Mucosa of descending colon (tissue), 3 donors: ENCODE measurements around the gene SEMA6D. TPM values are rescaled to one million over a fixed set of nuclear protein-coding genes. Genes with fewer than 3 reads are reported as not detected.

Experiments used
- ATAC-seq: fragments of 200-7000 bp; cut with Tn5 transposase; one replicate; pipeline ENCODE4 v1.9.1; 2020; ENCODE audit warnings: mild to moderate bottlenecking, moderate library complexity
- DNase-seq, 3 donors: peaks; one replicate each; pipeline ENCODE4 v3.0.0-alpha.2; 2020
- H3K36me3 ChIP-seq: fragments of 200-600 bp; one replicate; pipeline ENCODE4 v1.8.0; 2021; ENCODE audit warnings: low read depth, mild to moderate bottlenecking
- H3K4me1 ChIP-seq: fragments of 200-600 bp; one replicate; pipeline ENCODE4 v1.8.0; 2021; ENCODE audit warnings: low read depth, mild to moderate bottlenecking
- H3K4me3 ChIP-seq: fragments of 200-600 bp; one replicate; pipeline ENCODE4 v1.8.0; 2021; ENCODE audit warnings: mild to moderate bottlenecking
- H3K9me3 ChIP-seq: fragments of 200-600 bp; one replicate; pipeline ENCODE4 v1.8.0; 2021; ENCODE audit warnings: mild to moderate bottlenecking
- intact Hi-C, 2 donors: fragments of 100-400 bp; cut with DNase I in 1 of 2; cut with micrococcal nuclease in 1 of 2; formaldehyde crosslinking; loops; one replicate each; pipeline versions ENCODE4 v1.11.0 to v1.11.1; 2022; cut with DNase I, micrococcal nuclease
- total RNA-seq, 3 donors: library from RNA; stranded (reverse); fragmentation: NEBNext Ultra II Directional in 2 of 3; extraction: Animal tissue kit (Norgen Biotek cat#: 25700) in 2 of 3; gene quantifications; one replicate each; pipeline versions ENCODE4 v1.2.1 to v1.2.4, GENCODE V29; 2021 to 2023
- TF ChIP-seq, protein P1 (sequence below): fragments of 200-600 bp; IDR thresholded peaks from one replicate; pipeline ENCODE4 v1.8.0; 2022; ENCODE audit warnings: antibody characterized with exemption, mild to moderate bottlenecking
- donor health status: DM: no; HTN: no; CAD: no; lungs with moderate emphysema.
- donor health status: DM: no; HTN: no; CAD: no.
- donor health status: DM: no; HTN: yes; CAD: no.

SEMA6D gene
- total RNA-seq, 3 donors from 2014 or later, result 43.3 to 77.2 (median 48.3) TPM

DNA sequence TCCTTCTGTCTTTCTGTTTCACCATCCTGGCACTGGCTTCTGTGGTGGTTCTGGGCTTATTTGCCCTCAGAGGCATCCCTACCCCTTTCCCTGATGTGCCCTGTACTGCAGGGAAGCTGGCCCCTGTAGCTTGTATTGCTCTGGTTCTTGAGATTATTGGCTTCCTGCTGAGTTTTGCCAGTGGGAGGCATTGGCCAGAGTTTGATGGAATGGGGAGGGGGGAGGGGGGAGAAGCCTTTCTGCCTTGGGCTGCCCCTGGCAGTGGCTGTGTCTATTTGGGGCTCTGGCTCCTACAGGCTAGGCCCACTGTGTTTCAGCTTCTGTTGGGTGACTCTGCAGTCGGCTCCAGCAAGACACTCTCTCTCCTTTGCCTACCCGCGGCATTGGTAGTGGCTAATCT is 41.6 kb upstream of the SEMA6D start:
- Histone ChIP-seq H3K9me3 (no peaks in the 10 kb centered on the region), H3K4me1 (no peaks in the 10 kb centered on the region), H3K36me3 (no peaks in the 10 kb centered on the region), H3K4me3 (no peak overlapping the region)
- no peak for DNase-seq
- intact Hi-C loops, result no loop called here
- no peak for ATAC-seq
- TF ChIP-seq, protein P1, sequence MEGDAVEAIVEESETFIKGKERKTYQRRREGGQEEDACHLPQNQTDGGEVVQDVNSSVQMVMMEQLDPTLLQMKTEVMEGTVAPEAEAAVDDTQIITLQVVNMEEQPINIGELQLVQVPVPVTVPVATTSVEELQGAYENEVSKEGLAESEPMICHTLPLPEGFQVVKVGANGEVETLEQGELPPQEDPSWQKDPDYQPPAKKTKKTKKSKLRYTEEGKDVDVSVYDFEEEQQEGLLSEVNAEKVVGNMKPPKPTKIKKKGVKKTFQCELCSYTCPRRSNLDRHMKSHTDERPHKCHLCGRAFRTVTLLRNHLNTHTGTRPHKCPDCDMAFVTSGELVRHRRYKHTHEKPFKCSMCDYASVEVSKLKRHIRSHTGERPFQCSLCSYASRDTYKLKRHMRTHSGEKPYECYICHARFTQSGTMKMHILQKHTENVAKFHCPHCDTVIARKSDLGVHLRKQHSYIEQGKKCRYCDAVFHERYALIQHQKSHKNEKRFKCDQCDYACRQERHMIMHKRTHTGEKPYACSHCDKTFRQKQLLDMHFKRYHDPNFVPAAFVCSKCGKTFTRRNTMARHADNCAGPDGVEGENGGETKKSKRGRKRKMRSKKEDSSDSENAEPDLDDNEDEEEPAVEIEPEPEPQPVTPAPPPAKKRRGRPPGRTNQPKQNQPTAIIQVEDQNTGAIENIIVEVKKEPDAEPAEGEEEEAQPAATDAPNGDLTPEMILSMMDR, result no peak

DNA sequence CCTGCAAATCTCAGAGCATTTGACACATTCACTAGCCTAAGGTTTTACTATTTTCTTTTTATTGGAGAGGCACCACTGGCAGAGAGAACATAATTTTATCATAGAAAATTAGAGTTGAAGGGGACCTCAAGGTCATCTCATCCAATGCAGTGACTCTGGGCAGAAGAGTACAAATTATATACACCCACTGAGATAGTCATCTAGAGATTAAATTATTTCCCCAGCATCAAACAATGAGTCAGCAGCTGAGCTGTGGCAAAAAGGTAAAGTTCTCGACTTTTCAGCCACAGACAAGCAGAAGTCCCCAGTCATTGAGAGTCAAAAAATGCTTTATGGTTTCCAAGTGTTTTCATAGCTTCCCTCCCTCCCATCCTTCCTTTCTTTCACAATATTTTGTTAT is 39.3 kb upstream of the SEMA6D start:
- intact Hi-C loops, result no loop called here
- ATAC-seq, result no peak
- no peaks in the 10 kb centered on the region for H3K4me1 ChIP-seq

GRCh38 chr15:47682661-47683060 is 34.6 kb upstream of the SEMA6D start:
- no peaks in the 10 kb centered on the region for H3K4me1 ChIP-seq
- H3K9me3 ChIP-seq, result no peaks in the 10 kb centered on the region
- TF ChIP-seq, protein P1, result no peak
- DNase-seq (no peak), ATAC-seq (no peak)
- H3K4me3 ChIP-seq, result no peak overlapping the region
- H3K36me3 ChIP-seq, result no peaks in the 10 kb centered on the region
- intact Hi-C loops, result no loop called here

More for the DNA sequence above, 39.3 kb upstream of the SEMA6D start:
- Histone ChIP-seq H3K36me3 (no peaks in the 10 kb centered on the region), H3K9me3 (no peaks in the 10 kb centered on the region), H3K4me3 (no peak overlapping the region)
- TF ChIP-seq, protein P1, result no peak
- no peak for DNase-seq

DNA sequence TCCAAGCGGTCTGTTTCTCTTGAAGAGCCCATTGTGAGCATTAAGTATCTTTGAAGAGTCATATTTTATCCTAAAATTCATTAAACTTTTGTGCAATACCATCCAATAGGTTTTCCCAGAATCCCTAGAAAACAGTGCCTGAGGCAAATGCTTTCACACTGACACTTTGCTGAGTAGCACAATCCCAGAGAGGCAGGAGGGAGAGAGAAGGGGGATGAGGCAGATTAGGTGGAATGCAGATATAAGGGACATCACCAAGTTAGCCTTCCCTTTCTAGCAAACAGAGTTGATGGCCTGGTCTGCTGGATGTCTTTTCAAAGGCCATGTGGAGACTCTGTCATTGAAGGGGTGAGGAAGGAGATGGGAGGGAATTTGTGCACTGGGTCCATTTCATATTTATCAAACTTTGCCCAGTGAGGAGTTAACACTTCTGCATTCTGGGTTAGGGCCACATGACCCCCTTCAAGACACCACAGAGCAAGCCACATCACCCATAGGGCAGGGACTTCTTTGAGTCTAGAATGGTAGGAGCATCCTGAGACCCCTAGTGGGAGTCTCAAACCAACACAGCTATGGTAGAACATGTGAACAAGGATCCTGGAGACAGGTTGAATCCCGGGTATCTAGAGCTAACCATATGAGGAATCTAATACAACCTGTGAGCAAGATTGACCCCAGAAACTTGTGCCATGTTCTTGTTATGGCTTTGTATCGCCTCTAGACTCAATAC is 32.0 kb upstream of the SEMA6D start:
- no peaks in the 10 kb centered on the region for H3K4me1 ChIP-seq
- no peaks in the 10 kb centered on the region for H3K9me3 ChIP-seq
- no peak overlapping the region for H3K4me3 ChIP-seq
- intact Hi-C loops, result no loop called here
- DNase-seq (no peak), ATAC-seq (no peak)
- TF ChIP-seq, protein P1, result no peak
- H3K36me3 ChIP-seq, result no peaks in the 10 kb centered on the region

GRCh38 chr15:47688573-47689086 is 28.7 kb upstream of the SEMA6D start:
- H3K36me3 ChIP-seq, result no peaks in the 10 kb centered on the region
- no peaks in the 10 kb centered on the region for H3K4me1 ChIP-seq
- TF ChIP-seq, protein P1, result no peak
- intact Hi-C loops, result no loop called here
- H3K4me3 ChIP-seq, result no peak overlapping the region
- DNase-seq (no peak), ATAC-seq (no peak)
- no peaks in the 10 kb centered on the region for H3K9me3 ChIP-seq
